ENCODE data around the gene SACS.

- no peak for TF ChIP-seq ZNF274 (IDR thresholded peaks at IDR 0.05; ENCODE audit: low read depth, low read length)
- no peak for TF ChIP-seq YY1 (IDR thresholded peaks at IDR 0.05; ENCODE audit: insufficient read depth, insufficient read length)
- no peak for TF ChIP-seq SUZ12 (IDR thresholded peaks at IDR 0.05; ENCODE audit: extremely low read depth, insufficient read depth, insufficient read length)
These were observed 11.9 kb downstream of the SACS start for GRCh38 chr13:23421596-23421995.
